GM23338 (cell line): ENCODE measurements around the gene ITLN1.

Experiments
- EZH2 ChIP-seq: fragments of 200-600 bp; sonication (generic); IDR thresholded peaks from one replicate; pipeline ENCODE4 v1.8.0; 2017; ENCODE audit warnings: antibody characterized with exemption, mild to moderate bottlenecking, low read depth; ENCODE audit not compliant: unreplicated experiment
- NANOG ChIP-seq: IDR thresholded peaks from 2 replicates; pipeline ENCODE4 v1.6.1; 2016; ENCODE audit warnings: antibody characterized with exemption, borderline replicate concordance
- POLR2AphosphoS5 ChIP-seq: IDR thresholded peaks from 2 replicates; pipeline ENCODE4 v1.6.1; 2016; ENCODE audit warnings: antibody characterized with exemption, low read depth
- TF ChIP-seq, protein P1 (sequence below), 2 experiments: fragments of 200-600 bp in 1 of 2; sonication (generic) in 1 of 2; conservative IDR thresholded peaks; 2 replicates each; pipeline versions ENCODE4 v1.5.1 to v1.6.1; 2016 to 2017; ENCODE audit warnings: antibody characterized with exemption in 2 of 2, low read depth in 2 of 2, mild to moderate bottlenecking in 2 of 2, moderate library complexity in 1 of 2
- TF ChIP-seq, protein P2 (sequence below): IDR thresholded peaks from 2 replicates; pipeline ENCODE4 v1.6.1; 2016; ENCODE audit warnings: antibody characterized with exemption
- TF ChIP-seq, protein P3 (sequence below): IDR thresholded peaks from one replicate; pipeline ENCODE4 v1.6.1; 2018; ENCODE audit warnings: antibody characterized with exemption; ENCODE audit not compliant: unreplicated experiment

DNA sequence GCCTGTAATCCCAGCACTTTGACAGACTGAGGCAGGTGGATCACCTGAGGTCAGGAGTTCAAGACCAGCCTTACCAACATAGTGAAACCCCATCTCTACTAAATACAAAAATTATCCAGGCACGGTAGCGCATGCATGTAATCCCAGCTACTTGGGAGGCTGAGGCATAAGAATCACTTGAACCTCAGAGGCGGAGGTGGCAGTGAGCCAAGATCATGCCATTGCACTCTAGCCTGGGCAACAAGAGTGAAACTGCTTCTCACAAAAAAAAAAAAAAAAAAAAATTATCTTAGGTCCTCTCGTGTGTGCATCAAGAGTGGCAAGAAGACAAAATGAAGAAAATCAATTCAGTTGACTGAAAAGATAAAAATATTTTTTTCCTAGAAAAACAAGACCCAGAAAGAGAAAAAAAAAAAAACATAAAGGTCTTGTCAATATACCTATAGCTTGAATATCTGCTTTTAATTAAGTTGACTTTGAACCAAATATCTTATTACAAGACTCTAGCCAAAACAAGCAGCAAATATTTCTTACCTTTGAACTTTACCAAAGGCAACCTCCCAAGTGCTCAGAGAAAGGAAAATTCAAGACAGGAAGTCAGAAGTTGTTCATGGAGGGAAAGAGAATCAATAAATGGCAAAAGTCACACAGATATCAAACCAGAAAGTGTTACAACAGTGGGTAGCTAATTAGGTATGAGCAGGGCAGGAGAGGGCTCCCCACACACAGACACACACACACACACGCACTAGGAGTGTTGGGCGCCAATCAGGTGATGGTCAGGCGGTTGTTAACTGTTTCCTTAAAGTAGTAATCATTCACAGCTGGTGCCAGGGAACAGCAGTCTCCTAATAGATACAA lies 40.0 kb upstream of the ITLN1 start:
- TF ChIP-seq, protein P1, sequence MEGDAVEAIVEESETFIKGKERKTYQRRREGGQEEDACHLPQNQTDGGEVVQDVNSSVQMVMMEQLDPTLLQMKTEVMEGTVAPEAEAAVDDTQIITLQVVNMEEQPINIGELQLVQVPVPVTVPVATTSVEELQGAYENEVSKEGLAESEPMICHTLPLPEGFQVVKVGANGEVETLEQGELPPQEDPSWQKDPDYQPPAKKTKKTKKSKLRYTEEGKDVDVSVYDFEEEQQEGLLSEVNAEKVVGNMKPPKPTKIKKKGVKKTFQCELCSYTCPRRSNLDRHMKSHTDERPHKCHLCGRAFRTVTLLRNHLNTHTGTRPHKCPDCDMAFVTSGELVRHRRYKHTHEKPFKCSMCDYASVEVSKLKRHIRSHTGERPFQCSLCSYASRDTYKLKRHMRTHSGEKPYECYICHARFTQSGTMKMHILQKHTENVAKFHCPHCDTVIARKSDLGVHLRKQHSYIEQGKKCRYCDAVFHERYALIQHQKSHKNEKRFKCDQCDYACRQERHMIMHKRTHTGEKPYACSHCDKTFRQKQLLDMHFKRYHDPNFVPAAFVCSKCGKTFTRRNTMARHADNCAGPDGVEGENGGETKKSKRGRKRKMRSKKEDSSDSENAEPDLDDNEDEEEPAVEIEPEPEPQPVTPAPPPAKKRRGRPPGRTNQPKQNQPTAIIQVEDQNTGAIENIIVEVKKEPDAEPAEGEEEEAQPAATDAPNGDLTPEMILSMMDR (conservative IDR thresholded peaks at IDR 0.05; ENCODE audit: low read depth in 2 of 2), result no peak
- TF ChIP-seq, protein P2, sequence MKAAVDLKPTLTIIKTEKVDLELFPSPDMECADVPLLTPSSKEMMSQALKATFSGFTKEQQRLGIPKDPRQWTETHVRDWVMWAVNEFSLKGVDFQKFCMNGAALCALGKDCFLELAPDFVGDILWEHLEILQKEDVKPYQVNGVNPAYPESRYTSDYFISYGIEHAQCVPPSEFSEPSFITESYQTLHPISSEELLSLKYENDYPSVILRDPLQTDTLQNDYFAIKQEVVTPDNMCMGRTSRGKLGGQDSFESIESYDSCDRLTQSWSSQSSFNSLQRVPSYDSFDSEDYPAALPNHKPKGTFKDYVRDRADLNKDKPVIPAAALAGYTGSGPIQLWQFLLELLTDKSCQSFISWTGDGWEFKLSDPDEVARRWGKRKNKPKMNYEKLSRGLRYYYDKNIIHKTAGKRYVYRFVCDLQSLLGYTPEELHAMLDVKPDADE, result no peak
- TF ChIP-seq EZH2 (no peak), NANOG (no peak), POLR2AphosphoS5 (no peak)
- TF ChIP-seq, protein P3, sequence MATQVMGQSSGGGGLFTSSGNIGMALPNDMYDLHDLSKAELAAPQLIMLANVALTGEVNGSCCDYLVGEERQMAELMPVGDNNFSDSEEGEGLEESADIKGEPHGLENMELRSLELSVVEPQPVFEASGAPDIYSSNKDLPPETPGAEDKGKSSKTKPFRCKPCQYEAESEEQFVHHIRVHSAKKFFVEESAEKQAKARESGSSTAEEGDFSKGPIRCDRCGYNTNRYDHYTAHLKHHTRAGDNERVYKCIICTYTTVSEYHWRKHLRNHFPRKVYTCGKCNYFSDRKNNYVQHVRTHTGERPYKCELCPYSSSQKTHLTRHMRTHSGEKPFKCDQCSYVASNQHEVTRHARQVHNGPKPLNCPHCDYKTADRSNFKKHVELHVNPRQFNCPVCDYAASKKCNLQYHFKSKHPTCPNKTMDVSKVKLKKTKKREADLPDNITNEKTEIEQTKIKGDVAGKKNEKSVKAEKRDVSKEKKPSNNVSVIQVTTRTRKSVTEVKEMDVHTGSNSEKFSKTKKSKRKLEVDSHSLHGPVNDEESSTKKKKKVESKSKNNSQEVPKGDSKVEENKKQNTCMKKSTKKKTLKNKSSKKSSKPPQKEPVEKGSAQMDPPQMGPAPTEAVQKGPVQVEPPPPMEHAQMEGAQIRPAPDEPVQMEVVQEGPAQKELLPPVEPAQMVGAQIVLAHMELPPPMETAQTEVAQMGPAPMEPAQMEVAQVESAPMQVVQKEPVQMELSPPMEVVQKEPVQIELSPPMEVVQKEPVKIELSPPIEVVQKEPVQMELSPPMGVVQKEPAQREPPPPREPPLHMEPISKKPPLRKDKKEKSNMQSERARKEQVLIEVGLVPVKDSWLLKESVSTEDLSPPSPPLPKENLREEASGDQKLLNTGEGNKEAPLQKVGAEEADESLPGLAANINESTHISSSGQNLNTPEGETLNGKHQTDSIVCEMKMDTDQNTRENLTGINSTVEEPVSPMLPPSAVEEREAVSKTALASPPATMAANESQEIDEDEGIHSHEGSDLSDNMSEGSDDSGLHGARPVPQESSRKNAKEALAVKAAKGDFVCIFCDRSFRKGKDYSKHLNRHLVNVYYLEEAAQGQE, result no peak
